Stimulated activated CD8-positive, alpha-beta memory T cell treated with anti-CD3 and anti-CD28 coated beads, Interleukin-12 subunit alpha, Interleukin-12 subunit beta, amount 100 ng/mL, for 4 hours (primary cell): ENCODE data around the gene DGKG.

Experiments
- DNase-seq: peaks from one replicate; pipeline ENCODE4 v3.0.0-alpha.2; 2020; ENCODE audit warnings: low read depth

DGKG gene

GRCh38 chr3:186318135-186318534 lies 43.9 kb downstream of the DGKG start:
- no peak for DNase-seq

GRCh38 chr3:186317478-186317877 lies 44.6 kb downstream of the DGKG start:
- no peak for DNase-seq

GRCh38 chr3:186316666-186317260 lies 45.3 kb downstream of the DGKG start:
- DNase-seq: no peak

GRCh38 chr3:186315581-186316354 lies 46.3 kb downstream of the DGKG start:
- no peak for DNase-seq

- DNase-seq: no peak
Observed at GRCh38 chr3:186314896-186315295, 47.1 kb downstream of the DGKG start.

- no peak for DNase-seq
Observed at GRCh38 chr3:186311441-186311840, 50.6 kb downstream of the DGKG start.

GRCh38 chr3:186308549-186308948 lies 53.5 kb downstream of the DGKG start:
- no peak for DNase-seq

GRCh38 chr3:186307594-186308221 lies 54.3 kb downstream of the DGKG start:
- no peak for DNase-seq

GRCh38 chr3:186305286-186305685 lies 56.7 kb downstream of the DGKG start:
- DNase-seq: no peak

- no peak for DNase-seq
Observed at GRCh38 chr3:186303965-186304364, 58.1 kb downstream of the DGKG start.

GRCh38 chr3:186299327-186299726 lies 62.7 kb downstream of the DGKG start:
- no peak for DNase-seq

- no peak for DNase-seq
Observed at GRCh38 chr3:186298876-186299275, 63.2 kb downstream of the DGKG start.

GRCh38 chr3:186290796-186291195 lies 71.2 kb downstream of the DGKG start:
- no peak for DNase-seq

- DNase-seq: no peak
Observed at GRCh38 chr3:186287711-186288110, 74.3 kb downstream of the DGKG start.

- DNase-seq: no peak
Observed at GRCh38 chr3:186286114-186286513, 75.9 kb downstream of the DGKG start.

- no peak for DNase-seq
Observed at GRCh38 chr3:186284661-186285060, 77.4 kb downstream of the DGKG start.

GRCh38 chr3:186284349-186284652 lies 77.7 kb downstream of the DGKG start:
- DNase-seq: no peak

- DNase-seq: no peak
Observed at GRCh38 chr3:186283651-186284348, 78.2 kb downstream of the DGKG start.

GRCh38 chr3:186283096-186283495 lies 78.9 kb downstream of the DGKG start:
- DNase-seq: no peak

GRCh38 chr3:186281176-186281575 lies 80.9 kb downstream of the DGKG start:
- no peak for DNase-seq

- DNase-seq: no peak
Observed at GRCh38 chr3:186280737-186281136, 81.3 kb downstream of the DGKG start.

GRCh38 chr3:186277268-186277909 lies 84.6 kb downstream of the DGKG start:
- no peak for DNase-seq
